CD14-positive monocyte (primary cell): ENCODE results near the gene COL15A1. TPM values are rescaled to one million over a fixed set of nuclear protein-coding genes. Genes with fewer than 3 reads are reported as not detected.
A peak's percentile ranks its signal among the peaks of the same experiment; 100 is the strongest.

Experiments
- DNase-seq, 3 donors: peaks; one replicate each; pipeline ENCODE4 v3.0.0-alpha.2; 2011 to 2022
- H2AFZ ChIP-seq: 2 replicates; pipeline ENCODE4 v1.6.0; 2012; ENCODE audit warnings: mild to moderate bottlenecking, low read depth, low read length, inconsistent platforms; ENCODE audit not compliant: insufficient read depth, poor library complexity, severe bottlenecking
- H3K27ac ChIP-seq, 2 donors: 1 replicate in 1 of 2; 2 replicates in 1 of 2; pipeline ENCODE4 v1.5.1; 2012 to 2013; ENCODE audit warnings: low read length in 2 of 2, control low read depth in 1 of 2, inconsistent platforms in 1 of 2, low read depth in 1 of 2, mild to moderate bottlenecking in 1 of 2
- H3K27me3 ChIP-seq, 2 donors: one replicate each; pipeline versions ENCODE4 v1.6.0 to v1.6.1; 2011 to 2013; ENCODE audit warnings: low read length in 2 of 2; ENCODE audit not compliant: control insufficient read depth in 2 of 2, insufficient read depth in 2 of 2
- H3K36me3 ChIP-seq, 2 donors: replicated peaks in 1 of 2; 1 replicate in 1 of 2; 2 replicates in 1 of 2; pipeline versions ENCODE4 v1.5.1 to v1.6.1; 2012 to 2013; ENCODE audit warnings: low read length in 2 of 2, control low read depth in 1 of 2, inconsistent platforms in 1 of 2, mild to moderate bottlenecking in 1 of 2; ENCODE audit not compliant: insufficient read depth in 2 of 2, control insufficient read depth in 1 of 2
- H3K4me1 ChIP-seq, 2 donors: 1 replicate in 1 of 2; 2 replicates in 1 of 2; pipeline versions ENCODE4 v1.5.1 to v1.6.1; 2012 to 2013; ENCODE audit warnings: low read length in 2 of 2, control low read depth in 1 of 2, inconsistent platforms in 1 of 2, mild to moderate bottlenecking in 1 of 2, moderate library complexity in 1 of 2; ENCODE audit not compliant: insufficient read depth in 2 of 2, control insufficient read depth in 1 of 2
- H3K4me2 ChIP-seq: replicated peaks from 2 replicates; pipeline ENCODE3; 2012; ENCODE audit warnings: low read length, moderate library complexity, mild to moderate bottlenecking; ENCODE audit not compliant: poor library complexity, severe bottlenecking; ENCODE audit errors: extremely low read depth
- H3K4me3 ChIP-seq, 3 experiments: fragments of 200-600 bp in 1 of 3; sonication (generic) in 1 of 3; replicated peaks in 1 of 3; 1 replicate in 2 of 3; 2 replicates in 1 of 3; pipeline ENCODE4 v1.5.1; 2011 to 2013; ENCODE audit warnings: low read length in 3 of 3, mild to moderate bottlenecking in 3 of 3, control low read depth in 2 of 3, low read depth in 2 of 3, inconsistent platforms in 1 of 3, moderate library complexity in 1 of 3
- H3K79me2 ChIP-seq: 2 replicates; pipeline ENCODE4 v1.6.0; 2012; ENCODE audit warnings: mild to moderate bottlenecking, control low read depth, inconsistent platforms, low read length, moderate library complexity; ENCODE audit not compliant: insufficient read depth
- H3K9ac ChIP-seq: 2 replicates; pipeline ENCODE4 v1.6.0; 2017; ENCODE audit warnings: low read length, mild to moderate bottlenecking; ENCODE audit not compliant: insufficient read depth, poor library complexity, severe bottlenecking
- H3K9me3 ChIP-seq, 2 donors: replicated peaks in 1 of 2; 1 replicate in 1 of 2; 2 replicates in 1 of 2; pipeline versions ENCODE4 v1.5.1 to v1.6.1; 2012 to 2013; ENCODE audit warnings: low read length in 2 of 2, control low read depth in 1 of 2; ENCODE audit not compliant: control insufficient read depth in 1 of 2, insufficient read depth in 1 of 2
- H4K20me1 ChIP-seq: 2 replicates; pipeline ENCODE4 v1.6.0; 2012; ENCODE audit warnings: mild to moderate bottlenecking, low read length, control low read depth, moderate library complexity; ENCODE audit not compliant: insufficient read depth
- H3K27ac Mint-ChIP-seq, 7 donors: one replicate each; pipeline ENCODE4 v1.8.0; 2020; ENCODE audit warnings: mild to moderate bottlenecking in 7 of 7, mixed read lengths in 7 of 7, moderate library complexity in 6 of 7, inconsistent platforms in 2 of 7
- H3K27me3 Mint-ChIP-seq, 3 donors: one replicate each; pipeline ENCODE4 v1.8.0; 2021 to 2022; ENCODE audit warnings: low read depth in 3 of 3, mild to moderate bottlenecking in 3 of 3, mixed read lengths in 3 of 3, moderate library complexity in 3 of 3, inconsistent platforms in 1 of 3
- H3K36me3 Mint-ChIP-seq, 2 donors: one replicate each; pipeline ENCODE4 v1.8.0; 2020; ENCODE audit warnings: mixed read lengths in 2 of 2, inconsistent platforms in 1 of 2, mild to moderate bottlenecking in 1 of 2
- H3K4me1 Mint-ChIP-seq: one replicate; pipeline ENCODE4 v1.8.0; 2020; ENCODE audit warnings: mild to moderate bottlenecking, mixed read lengths
- H3K4me3 Mint-ChIP-seq, 2 donors: one replicate each; pipeline ENCODE4 v1.8.0; 2020; ENCODE audit warnings: mild to moderate bottlenecking in 2 of 2, mixed read lengths in 2 of 2, moderate library complexity in 1 of 2
- H3K9me3 Mint-ChIP-seq, 7 donors: one replicate each; pipeline ENCODE4 v1.8.0; 2020 to 2022; ENCODE audit warnings: mixed read lengths in 7 of 7, mild to moderate bottlenecking in 6 of 7, moderate library complexity in 6 of 7, inconsistent platforms in 2 of 7
- intact Hi-C, 2 donors: fragments of 100-400 bp; cut with micrococcal nuclease; formaldehyde crosslinking; loops; one replicate each; pipeline versions ENCODE4 v1.15.0 to v1.15.1; 2023
- polyA plus RNA-seq, 3 donors: library from polyadenylated mRNA; depleted of rRNA in 1 of 3; unstranded in 2 of 3; stranded (reverse) in 1 of 3; fragments of 300-500 nt in 2 of 3; fragments of >200 nt in 1 of 3; fragmentation: Illumina TruSeq in 2 of 3; gene quantifications; 1 replicate in 2 of 3; 2 replicates in 1 of 3; pipeline ENCODE4 v1.2.3, GENCODE V29; 2012 to 2021
- TF ChIP-seq, protein P1 (sequence below): fragments of 200-600 bp; IDR thresholded peaks from one replicate; pipeline ENCODE4 v1.8.0; 2022; ENCODE audit warnings: antibody characterized with exemption, mild to moderate bottlenecking

The COL15A1 gene
- polyA plus RNA-seq, 3 donors = 0.03 to 0.14 (median 0.11) TPM

DNA sequence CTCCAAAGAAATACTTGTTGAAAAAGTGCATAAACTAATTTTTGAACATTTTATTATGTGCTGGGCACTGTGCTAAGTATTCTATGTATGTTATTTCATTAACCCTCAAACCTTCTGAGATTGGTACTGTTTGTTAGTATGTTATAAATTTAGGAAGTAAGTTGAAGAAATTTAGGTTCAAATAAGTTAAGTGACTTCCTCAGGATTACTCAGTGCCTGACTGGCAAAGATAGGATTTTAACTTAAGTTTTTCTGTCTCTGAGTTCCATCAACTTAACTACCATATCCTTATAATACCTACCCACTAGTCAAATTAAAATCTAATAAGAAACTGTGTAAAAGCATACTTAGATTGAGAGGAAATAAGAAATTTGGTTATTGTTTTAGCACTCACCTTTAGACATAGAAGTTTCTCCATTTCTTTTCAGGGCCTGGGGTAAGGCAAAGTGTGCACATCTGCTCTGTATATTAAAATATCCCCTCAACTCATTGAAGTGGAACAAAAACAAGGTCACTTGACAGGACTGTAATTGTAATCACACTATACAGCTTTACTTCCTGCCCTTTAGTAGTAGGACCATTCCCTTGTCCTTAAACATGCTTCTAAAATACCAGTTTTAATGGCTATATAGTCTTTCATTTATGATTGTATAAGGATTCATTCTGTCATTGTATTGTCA is 176.4 kb downstream of the COL15A1 start:
- H3K4me1 ChIP-seq = peaks cover 35 to 41% of the 10 kb centered on the region in 2 donors
- Mint-ChIP-seq H3K27ac (peak overlapping the region; percentile 82 to 94 (median 91)), H3K4me1 (peaks cover 53% of the 10 kb centered on the region), H3K36me3 (peaks cover 0 to 1% of the 10 kb centered on the region in 2 donors), H3K27me3 (no peaks in the 10 kb centered on the region), H3K4me3 (peak overlapping the region in 1 of 2 donors; percentile 87), H3K9me3 (peaks cover 0 to 2% (median 0%) of the 10 kb centered on the region in 7 donors)
- intact Hi-C loops = loop anchor here in 1 of 2 donors (5.0 kb wide), 2 partner anchors 702 to 868 kb away; partner anchors contain the start of gene NR4A3
- peaks cover 100% of the 10 kb centered on the region for H3K79me2 ChIP-seq
- H3K27ac ChIP-seq = peak overlapping the region in 1 of 2 donors; percentile 82
- H3K4me3 ChIP-seq = peak overlapping the region in 1 of 3 experiments; percentile 70
- no peaks in the 10 kb centered on the region for H3K9me3 ChIP-seq
- peak in 2 of 3 donors; percentile 22 to 52 for DNase-seq
- peaks cover 46% of the 10 kb centered on the region for H4K20me1 ChIP-seq
- no peaks in the 10 kb centered on the region for H3K27me3 ChIP-seq
- no peak overlapping the region for H3K9ac ChIP-seq
- H3K4me2 ChIP-seq = peak overlapping the region; percentile 81
- H3K36me3 ChIP-seq = no peaks in the 10 kb centered on the region
- TF ChIP-seq, protein P1, sequence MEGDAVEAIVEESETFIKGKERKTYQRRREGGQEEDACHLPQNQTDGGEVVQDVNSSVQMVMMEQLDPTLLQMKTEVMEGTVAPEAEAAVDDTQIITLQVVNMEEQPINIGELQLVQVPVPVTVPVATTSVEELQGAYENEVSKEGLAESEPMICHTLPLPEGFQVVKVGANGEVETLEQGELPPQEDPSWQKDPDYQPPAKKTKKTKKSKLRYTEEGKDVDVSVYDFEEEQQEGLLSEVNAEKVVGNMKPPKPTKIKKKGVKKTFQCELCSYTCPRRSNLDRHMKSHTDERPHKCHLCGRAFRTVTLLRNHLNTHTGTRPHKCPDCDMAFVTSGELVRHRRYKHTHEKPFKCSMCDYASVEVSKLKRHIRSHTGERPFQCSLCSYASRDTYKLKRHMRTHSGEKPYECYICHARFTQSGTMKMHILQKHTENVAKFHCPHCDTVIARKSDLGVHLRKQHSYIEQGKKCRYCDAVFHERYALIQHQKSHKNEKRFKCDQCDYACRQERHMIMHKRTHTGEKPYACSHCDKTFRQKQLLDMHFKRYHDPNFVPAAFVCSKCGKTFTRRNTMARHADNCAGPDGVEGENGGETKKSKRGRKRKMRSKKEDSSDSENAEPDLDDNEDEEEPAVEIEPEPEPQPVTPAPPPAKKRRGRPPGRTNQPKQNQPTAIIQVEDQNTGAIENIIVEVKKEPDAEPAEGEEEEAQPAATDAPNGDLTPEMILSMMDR = no peak
- no peak overlapping the region for H2AFZ ChIP-seq

Other genes with a start within 250 kb of the COL15A1 start
- not detected for gene GABBR2, start 235.0 kb upstream of the COL15A1 start, polyA plus RNA-seq
- gene ANKS6, start 147.4 kb upstream of the COL15A1 start, polyA plus RNA-seq = 1 to 10 TPM in 1 of 3 donors, under 1 TPM in 2; 0.20 to 1.5 (median 0.56) TPM
- gene GALNT12, start 136.2 kb upstream of the COL15A1 start, polyA plus RNA-seq = under 1 TPM in 1 of 3 donors, not detected in 2; 0.16 TPM
- gene TGFBR1, start 161.2 kb downstream of the COL15A1 start, polyA plus RNA-seq = 10 to 100 TPM; 10.7 to 26.8 (median 25.0) TPM